GM23338 (cell line): Measurements from ENCODE around the gene HSP90B1. TPM values are rescaled to one million over a fixed set of nuclear protein-coding genes. Genes with fewer than 3 reads are reported as not detected.

Source experiments
- ATAC-seq: fragments of 200-7000 bp; cut with Tn5 transposase; 3 replicates; pipeline ENCODE4 v1.9.1; 2020
- DNase-seq: peaks from one replicate; pipeline ENCODE4 v3.0.0-alpha.2; 2015; ENCODE audit warnings: low spot score
- H2AFZ ChIP-seq: fragments of 200-600 bp; sonication (generic); 2 replicates; pipeline ENCODE4 v1.8.0; 2016; ENCODE audit warnings: antibody characterized with exemption, mild to moderate bottlenecking, moderate library complexity
- H3F3A ChIP-seq: fragments of 200-600 bp; sonication (generic); replicated peaks from 2 replicates; pipeline ENCODE4 v1.8.0; 2017; ENCODE audit warnings: antibody characterized with exemption, mixed run types, low read depth
- H3K27ac ChIP-seq: fragments of 200-600 bp; sonication (generic); 2 replicates; pipeline ENCODE4 v1.6.1; 2016; ENCODE audit warnings: low read depth
- H3K27me3 ChIP-seq: fragments of 200-600 bp; sonication (generic); 2 replicates; pipeline ENCODE4 v1.8.0; 2016; ENCODE audit warnings: mild to moderate bottlenecking, mixed run types, moderate library complexity; ENCODE audit not compliant: insufficient read depth
- H3K36me3 ChIP-seq: fragments of 200-600 bp; sonication (generic); 2 replicates; pipeline ENCODE4 v1.8.0; 2016; ENCODE audit warnings: mild to moderate bottlenecking; ENCODE audit not compliant: insufficient read depth
- H3K4me1 ChIP-seq: fragments of 200-600 bp; sonication (generic); 2 replicates; pipeline ENCODE4 v1.8.0; 2016; ENCODE audit warnings: mild to moderate bottlenecking, moderate library complexity; ENCODE audit not compliant: insufficient read depth
- H3K4me2 ChIP-seq: fragments of 200-600 bp; sonication (generic); 2 replicates; pipeline ENCODE4 v1.7.1; 2017; ENCODE audit warnings: mixed run types
- H3K4me3 ChIP-seq: fragments of 200-600 bp; sonication (generic); 2 replicates; pipeline ENCODE4 v1.6.1; 2016; ENCODE audit warnings: mixed run types
- H3K79me2 ChIP-seq: fragments of 200-600 bp; sonication (generic); replicated peaks from 2 replicates; pipeline ENCODE4 v1.8.0; 2017; ENCODE audit warnings: mild to moderate bottlenecking; ENCODE audit not compliant: insufficient read depth
- H3K9me2 ChIP-seq: fragments of 200-600 bp; sonication (generic); 2 replicates; pipeline ENCODE4 v1.8.0; 2017; ENCODE audit not compliant: insufficient read depth
- H4K20me1 ChIP-seq: fragments of 200-600 bp; sonication (generic); replicated peaks from 2 replicates; pipeline ENCODE4 v1.8.0; 2017; ENCODE audit warnings: mild to moderate bottlenecking; ENCODE audit not compliant: insufficient read depth
- H3K27ac Mint-ChIP-seq: 2 replicates; pipeline ENCODE4 v1.8.0; 2020; ENCODE audit warnings: inconsistent platforms, mild to moderate bottlenecking, moderate library complexity, mixed read lengths
- H3K27me3 Mint-ChIP-seq: 3 replicates; pipeline ENCODE4 v1.8.0; 2022; ENCODE audit warnings: low read depth, mild to moderate bottlenecking, moderate library complexity, mixed read lengths, inconsistent platforms; ENCODE audit not compliant: insufficient read depth, poor library complexity
- H3K36me3 Mint-ChIP-seq: 3 replicates; pipeline ENCODE4 v1.8.0; 2021; ENCODE audit warnings: low read depth, mild to moderate bottlenecking, inconsistent platforms, moderate library complexity, mixed read lengths
- H3K4me1 Mint-ChIP-seq: 3 replicates; pipeline ENCODE4 v1.8.0; 2020; ENCODE audit warnings: mild to moderate bottlenecking, inconsistent platforms, mixed read lengths
- H3K4me3 Mint-ChIP-seq: 3 replicates; pipeline ENCODE4 v1.8.0; 2021; ENCODE audit warnings: moderate library complexity, mild to moderate bottlenecking, inconsistent platforms, mixed read lengths
- H3K9me3 Mint-ChIP-seq: 3 replicates; pipeline ENCODE4 v1.8.0; 2020; ENCODE audit warnings: moderate library complexity, mild to moderate bottlenecking, inconsistent platforms, mixed read lengths
- EZH2 ChIP-seq: fragments of 200-600 bp; sonication (generic); IDR thresholded peaks from one replicate; pipeline ENCODE4 v1.8.0; 2017; ENCODE audit warnings: antibody characterized with exemption, mild to moderate bottlenecking, low read depth; ENCODE audit not compliant: unreplicated experiment
- JUNB ChIP-seq: IDR thresholded peaks from one replicate; pipeline ENCODE4 v1.6.1; 2016; ENCODE audit warnings: antibody characterized with exemption; ENCODE audit not compliant: unreplicated experiment
- NANOG ChIP-seq: IDR thresholded peaks from 2 replicates; pipeline ENCODE4 v1.6.1; 2016; ENCODE audit warnings: antibody characterized with exemption, borderline replicate concordance
- POLR2AphosphoS5 ChIP-seq: IDR thresholded peaks from 2 replicates; pipeline ENCODE4 v1.6.1; 2016; ENCODE audit warnings: antibody characterized with exemption, low read depth
- REST ChIP-seq: IDR thresholded peaks from one replicate; pipeline ENCODE4 v1.6.1; 2018; ENCODE audit warnings: antibody characterized with exemption; ENCODE audit not compliant: unreplicated experiment
- STAT1 ChIP-seq: IDR thresholded peaks from one replicate; pipeline ENCODE4 v1.6.1; 2016; ENCODE audit warnings: antibody characterized with exemption; ENCODE audit not compliant: unreplicated experiment
- ZNF114 ChIP-seq: fragments of 250-450 bp; sonication (Bioruptor Pico); IDR thresholded peaks from 2 replicates; pipeline ENCODE4 v1.5.0; 2020; ENCODE audit warnings: mild to moderate bottlenecking, moderate library complexity
- ZNF331 ChIP-seq: fragments of 250-450 bp; sonication (Bioruptor Pico); IDR thresholded peaks from 2 replicates; pipeline ENCODE4 v1.5.0; 2020; ENCODE audit warnings: low read depth, mild to moderate bottlenecking, moderate library complexity
- ZNF462 ChIP-seq: fragments of 250-450 bp; sonication (Bioruptor Pico); IDR thresholded peaks from 2 replicates; pipeline ENCODE4 v1.5.0; 2020; ENCODE audit warnings: mild to moderate bottlenecking, moderate library complexity
- polyA plus RNA-seq: library from polyadenylated mRNA; unstranded; fragments of >200 nt; fragmentation: Nextera tagmentation; extraction: Ambion mirVana; gene quantifications from 2 replicates; pipeline ENCODE4 v1.2.1, GENCODE V29; 2016
- total RNA-seq: library from RNA; depleted of rRNA; stranded (reverse); fragments of >200 nt; shearing (Covaris generic); gene quantifications from 2 replicates; pipeline ENCODE4 v1.2.3, GENCODE V29; 2014

HSP90B1 gene
- total and polyA plus RNA-seq, 2 experiments from 2014 or later, result 605 to 1,312 TPM

- Histone ChIP-seq H3K4me2 (no peak overlapping the region), H3K27ac (no peak overlapping the region), H2AFZ (no peak overlapping the region), H3K4me3 (no peak overlapping the region), H3K79me2 (no peaks in the 10 kb centered on the region), H3K27me3 (no peaks in the 10 kb centered on the region), H3K9me2 (no peaks in the 10 kb centered on the region), H4K20me1 (peaks cover 5% of the 10 kb centered on the region; the same call in 1 of the 2 replicates), H3K4me1 (no peaks in the 10 kb centered on the region), H3F3A (0 out of 2 replicates have a peak, but pooled peaks cover 13% of the 10 kb centered on the region), H3K36me3 (peaks cover 51% of the 10 kb centered on the region)
- DNase-seq, result no peak
- Mint-ChIP-seq H3K9me3 (no peaks in the 10 kb centered on the region), H3K27me3 (no peaks in the 10 kb centered on the region), H3K27ac (no peak overlapping the region), H3K36me3 (peaks cover 48% of the 10 kb centered on the region; the same call in 2 of the 3 replicates), H3K4me1 (no peaks in the 10 kb centered on the region), H3K4me3 (no peak overlapping the region)
- TF ChIP-seq EZH2 (no peak), STAT1 (no peak), ZNF114 (CRISPR knock-in tag) (no peak), NANOG (no peak), JUNB (no peak), ZNF462 (no peak), POLR2AphosphoS5 (no peak), ZNF331 (CRISPR knock-in tag) (no peak), REST (no peak)
- no peak for ATAC-seq
Observed at GRCh38 chr12:103986829-103987228, 56.6 kb downstream of the HSP90B1 start.
